K562 (cell line): ENCODE measurements around the gene ADAT3. TPM values are rescaled to one million over a fixed set of nuclear protein-coding genes. Genes with fewer than 3 reads are reported as not detected.
A peak's percentile ranks its signal among the peaks of the same experiment; 100 is the strongest.

Source experiments
- ARNT ChIP-seq, 2 experiments: fragments of 450-650 bp; IDR thresholded peaks; 2 replicates each; pipeline ENCODE4 v1.6.1; 2016; ENCODE audit warnings: mild to moderate bottlenecking in 1 of 2
- BCL6 ChIP-seq: fragments of 250-450 bp; sonication (Bioruptor Pico); IDR thresholded peaks from 2 replicates; pipeline ENCODE4 v1.4.0; 2020
- MLLT1 ChIP-seq, 2 experiments: fragments of 450-650 bp; IDR thresholded peaks; 2 replicates each; pipeline ENCODE4 v1.6.1; 2016
- NCOA2 ChIP-seq, 2 experiments: fragments of 450-650 bp; IDR thresholded peaks; 2 replicates each; pipeline ENCODE4 v1.6.1; 2018; ENCODE audit warnings: mild to moderate bottlenecking in 2 of 2, moderate library complexity in 1 of 2; ENCODE audit not compliant: partially characterized antibody in 2 of 2
- STAT6 ChIP-seq: sonication (generic); formaldehyde crosslinking; IDR thresholded peaks from 2 replicates; pipeline ENCODE4 v1.8.1; 2023; ENCODE audit warnings: mild to moderate bottlenecking, missing genetic modification reagents
- THRB ChIP-seq: fragments of 450-650 bp; formaldehyde crosslinking; conservative IDR thresholded peaks from 2 replicates; pipeline ENCODE4 v1.4.0; 2022; ENCODE audit warnings: mild to moderate bottlenecking, missing genetic modification characterization
- ZBTB40 ChIP-seq, 2 experiments: fragments of 450-650 bp in 1 of 2; sonication (generic) in 1 of 2; formaldehyde crosslinking in 1 of 2; IDR thresholded peaks; 2 replicates each; pipeline versions ENCODE4 v1.7.1 to v1.9.0; 2016 to 2022; ENCODE audit warnings: inconsistent platforms in 1 of 2, mild to moderate bottlenecking in 1 of 2, missing genetic modification reagents in 1 of 2
- ZNF124 ChIP-seq: sonication (generic); formaldehyde crosslinking; IDR thresholded peaks from 2 replicates; pipeline ENCODE4 v1.8.1; 2022; ENCODE audit warnings: missing genetic modification reagents
- ZNF146 ChIP-seq: IDR thresholded peaks from one replicate; pipeline ENCODE4 v1.6.1; 2018; ENCODE audit warnings: missing compliant biosample characterization; ENCODE audit not compliant: unreplicated experiment
- ZNF57 ChIP-seq: fragments of 450-650 bp; formaldehyde crosslinking; IDR thresholded peaks from 2 replicates; pipeline ENCODE4 v1.4.0; 2020; ENCODE audit warnings: mild to moderate bottlenecking, moderate library complexity
- ZNF655 ChIP-seq: fragments of 250-450 bp; sonication (Bioruptor Pico); IDR thresholded peaks from 2 replicates; pipeline ENCODE4 v1.5.0; 2021
- polyA plus RNA-seq, 8 experiments: library from polyadenylated mRNA; depleted of rRNA in 4 of 8; stranded (reverse) in 5 of 8; unstranded in 3 of 8; fragments of >200 nt; fragmentation: Nextera tagmentation in 2 of 8; fragmentation: Illumina TruSeq in 1 of 8; extraction: Ambion mirVana in 2 of 8; extraction: Trizol in 1 of 8; gene quantifications; 2 replicates each; pipeline versions ENCODE4 v1.2.1 to v1.2.3, GENCODE V29; 2011 to 2014; ENCODE audit warnings: inconsistent platforms in 1 of 8, missing spikeins in 1 of 8
- total RNA-seq, 7 experiments: library from RNA; depleted of rRNA in 6 of 7; stranded (reverse); fragments of >200 nt in 6 of 7; fragmentation: Illumina TruSeq in 2 of 7; extraction: Trizol in 2 of 7; gene quantifications; 2 replicates each; pipeline versions ENCODE4 v1.2.1 to v1.2.3, GENCODE V29; 2011 to 2021; ENCODE audit warnings: low replicate concordance in 1 of 7

Gene ADAT3
- total and polyA plus RNA-seq, 9 of the 15 experiments (the other 6 are each of a cell fraction or from before 2014, with no cell fraction given), result 0.67 to 15.6 (median 7.8) TPM; not detected in 4

GRCh38 chr19:1905863-1906375 is 720 bp downstream of the ADAT3 start (continued):
- peak; percentile 20; the same call in 1 of the 2 replicates for TF ChIP-seq ZBTB40 (IDR thresholded peaks at IDR 0.05)
- TF ChIP-seq ZBTB40 (CRISPR knock-in tag; IDR thresholded peaks at IDR 0.05), result no peak
- TF ChIP-seq MLLT1 (IDR thresholded peaks at IDR 0.05), result 0 out of 4 replicates have a peak, but pooled peaks of 1 of the 2 experiments have one; percentile 31
- TF ChIP-seq THRB (CRISPR knock-in tag), result peak; percentile 75; the same call in 1 of the 2 replicates
- TF ChIP-seq BCL6, result peak; percentile 45; the same call in 1 of the 2 replicates
- TF ChIP-seq ZNF655 (CRISPR knock-in tag), result no peak
- no peak for TF ChIP-seq ZNF124 (CRISPR knock-in tag)
- TF ChIP-seq ZNF146, result no peak
- 0 out of 2 replicates have a peak, but pooled peaks have one; percentile 25 for TF ChIP-seq ZNF57 (CRISPR knock-in tag)
- no peak for TF ChIP-seq STAT6 (CRISPR knock-in tag)
- no peak for TF ChIP-seq NCOA2 (IDR thresholded peaks at IDR 0.05; ENCODE audit: partially characterized antibody in 2 of 2)
- peak; percentile 24 to 78; a peak in 1 of 4 replicates for TF ChIP-seq ARNT (IDR thresholded peaks at IDR 0.05)
